Fibroblast of skin of back (primary cell): ENCODE measurements around the gene TUT7. TPM values are rescaled to one million over a fixed set of nuclear protein-coding genes. Genes with fewer than 3 reads are reported as not detected.
A peak's percentile ranks its signal among the peaks of the same experiment; 100 is the strongest.
"Not testable (repeated sequence)": the region's sequence is repeated elsewhere in the genome, so short reads cannot be mapped to it uniquely, and the experiment has no call there.

Experiments
- DNase-seq: peaks from one replicate; pipeline ENCODE4 v3.0.0-alpha.2; 2013
- polyA plus RNA-seq, 2 experiments: library from polyadenylated mRNA; unstranded; fragments of 120-200 nt; gene quantifications; one replicate each; pipeline ENCODE4 v1.2.1, GENCODE V29; 2013; ENCODE audit not compliant: insufficient read length in 2 of 2

TUT7 gene
- polyA plus RNA-seq (2013, experiment 1 of 2; ENCODE audit: insufficient read length) = 11.7 TPM
- polyA plus RNA-seq (2013, experiment 2 of 2; ENCODE audit: insufficient read length) = 16.9 TPM

GRCh38 chr9:86354011-86354817 lies at the start of gene TUT7:
TSS of gene TUT7 (minus strand) at chr9:86354410. CDS start at chr9:86353199, 1,211 bp downstream.
- peak; percentile 96 for DNase-seq

GRCh38 chr9:86402591-86402990 lies 48.4 kb upstream of the TUT7 start:
- no peak for DNase-seq

GRCh38 chr9:86396412-86396811 lies 42.2 kb upstream of the TUT7 start:
- DNase-seq = no peak

GRCh38 chr9:86390184-86390583 lies 36.0 kb upstream of the TUT7 start:
- DNase-seq = not testable (repeated sequence)

- DNase-seq = no peak
Measured at GRCh38 chr9:86389628-86390027, 35.4 kb upstream of the TUT7 start.

- no peak for DNase-seq
Measured at GRCh38 chr9:86387376-86387775, 33.2 kb upstream of the TUT7 start.

GRCh38 chr9:86383000-86383399 lies 28.8 kb upstream of the TUT7 start:
- DNase-seq = not testable (repeated sequence)

GRCh38 chr9:86376016-86376415 lies 21.8 kb upstream of the TUT7 start:
- DNase-seq = no peak

GRCh38 chr9:86369810-86370209 lies 15.6 kb upstream of the TUT7 start:
- DNase-seq = no peak

GRCh38 chr9:86368871-86369521 lies 14.8 kb upstream of the TUT7 start:
- DNase-seq = peak; percentile 46

- DNase-seq = no peak
Measured at GRCh38 chr9:86361176-86361575, 7.0 kb upstream of the TUT7 start.

GRCh38 chr9:86359151-86359879 lies 5.1 kb upstream of the TUT7 start:
- no peak for DNase-seq

GRCh38 chr9:86356871-86357866 lies 3.0 kb upstream of the TUT7 start:
- no peak for DNase-seq

GRCh38 chr9:86355814-86356213 lies 1.6 kb upstream of the TUT7 start:
- no peak for DNase-seq

- no peak for DNase-seq
Measured at GRCh38 chr9:86354818-86355309, 654 bp upstream of the TUT7 start.

GRCh38 chr9:86353655-86354010 lies 577 bp downstream of the TUT7 start:
- DNase-seq = no peak

GRCh38 chr9:86352440-86353077 lies 1.7 kb downstream of the TUT7 start:
- no peak for DNase-seq

- no peak for DNase-seq
Measured at GRCh38 chr9:86351880-86352279, 2.3 kb downstream of the TUT7 start.

GRCh38 chr9:86350006-86350760 lies 4.0 kb downstream of the TUT7 start:
- DNase-seq = no peak

- DNase-seq = peak; percentile 28
Measured at GRCh38 chr9:86349271-86349670, 4.9 kb downstream of the TUT7 start.

GRCh38 chr9:86347991-86348390 lies 6.2 kb downstream of the TUT7 start:
- no peak for DNase-seq
